Lower leg skin (tissue), 4 donors: ENCODE data around the gene APRT. TPM values are rescaled to one million over a fixed set of nuclear protein-coding genes. Genes with fewer than 3 reads are reported as not detected.

Source experiments
- DNase-seq, 2 donors: peaks; one replicate each; pipeline ENCODE4 v3.0.0-alpha.2; 2019; ENCODE audit warnings: low spot score in 2 of 2
- H3K4me3 ChIP-seq: fragments of 200-600 bp; sonication (generic); 2 replicates; pipeline ENCODE4 v1.5.1; 2017; ENCODE audit warnings: mild to moderate bottlenecking, low read depth; ENCODE audit not compliant: poor library complexity, severe bottlenecking
- CTCF ChIP-seq, 3 donors: fragments of 450-650 bp; IDR thresholded peaks; one replicate each; pipeline ENCODE4 v1.5.1; 2016; ENCODE audit warnings: antibody characterized with exemption in 3 of 3, mild to moderate bottlenecking in 3 of 3, moderate library complexity in 2 of 3
- POLR2A ChIP-seq, 2 donors: fragments of 450-650 bp; IDR thresholded peaks; one replicate each; pipeline ENCODE4 v1.6.1; 2016 to 2017; ENCODE audit warnings: antibody characterized with exemption in 2 of 2, mild to moderate bottlenecking in 1 of 2, moderate library complexity in 1 of 2
- WGBS, 2 donors: methylation state at CpG; one replicate each; pipeline ENCODE4 v1.1.5; 2018; 5-methylcytosine and 5-hydroxymethylcytosine counted together
- intact Hi-C: fragments of 100-400 bp; cut with DNase I; formaldehyde crosslinking; loops from one replicate; pipeline ENCODE4 v1.15.0; 2023; ENCODE audit warnings: low total_unique reads
- total RNA-seq, 4 donors: library from RNA; depleted of rRNA; stranded (reverse); fragments of >200 nt; gene quantifications; one replicate each; pipeline ENCODE4 v1.1.0, GENCODE V29; 2016

APRT gene
- total RNA-seq, 4 donors from 2014 or later, result 276 to 310 (median 291) TPM

- 89% methylated on average over 9 to 23 of the region's 26 CpGs for WGBS, 2 donors
- intact Hi-C loops, result no loop called here
Observed at GRCh38 chr16:88807626-88808453, 3.9 kb downstream of the APRT start.

GRCh38 chr16:88807142-88807625 lies 4.5 kb downstream of the APRT start:
- intact Hi-C loops, result no loop called here
- no peak for TF ChIP-seq CTCF (IDR thresholded peaks at IDR 0.05)
- TF ChIP-seq POLR2A (IDR thresholded peaks at IDR 0.05), result no peak
- H3K4me3 ChIP-seq, result no peak overlapping the region
- no peak for DNase-seq
- 75 to 79% methylated on average over 17 to 24 of the region's 24 CpGs for WGBS, 2 donors

More at GRCh38 chr16:88807626-88808453, 3.9 kb downstream of the APRT start:
- TF ChIP-seq POLR2A (IDR thresholded peaks at IDR 0.05) (no peak), CTCF (IDR thresholded peaks at IDR 0.05) (no peak)
- DNase-seq, result no peak
- no peak overlapping the region for H3K4me3 ChIP-seq

- no peak overlapping the region for H3K4me3 ChIP-seq
- no peak for DNase-seq
- TF ChIP-seq CTCF (IDR thresholded peaks at IDR 0.05), result no peak
- TF ChIP-seq POLR2A (IDR thresholded peaks at IDR 0.05), result no peak
- intact Hi-C loops, result no loop called here
- 84 to 90% methylated on average over 21 to 26 of the region's 27 CpGs for WGBS, 2 donors
Observed at GRCh38 chr16:88806491-88807111, 5.1 kb downstream of the APRT start.

GRCh38 chr16:88805887-88806393 lies 5.8 kb downstream of the APRT start:
- intact Hi-C loops, result no loop called here
- no peak for DNase-seq
- 86 to 94% methylated on average over 5 to 11 of the region's 21 CpGs for WGBS, 2 donors
- H3K4me3 ChIP-seq, result no peak overlapping the region
- TF ChIP-seq POLR2A (IDR thresholded peaks at IDR 0.05), result no peak
- no peak for TF ChIP-seq CTCF (IDR thresholded peaks at IDR 0.05)

- peak in 1 of 2 donors; percentile 85 for DNase-seq
- TF ChIP-seq CTCF (IDR thresholded peaks at IDR 0.05) (no peak), POLR2A (IDR thresholded peaks at IDR 0.05) (no peak)
- intact Hi-C loops, result no loop called here
- no peak overlapping the region for H3K4me3 ChIP-seq
- 59 to 83% methylated on average over 6 to 18 of the region's 22 CpGs for WGBS, 2 donors
Observed at GRCh38 chr16:88805340-88805715, 6.4 kb downstream of the APRT start.
